Measurements from ENCODE around the gene ACTN1.
"Not testable (repeated sequence)": the region's sequence is repeated elsewhere in the genome, so short reads cannot be mapped to it uniquely, and the experiment has no call there.

Gene ACTN1

DNA sequence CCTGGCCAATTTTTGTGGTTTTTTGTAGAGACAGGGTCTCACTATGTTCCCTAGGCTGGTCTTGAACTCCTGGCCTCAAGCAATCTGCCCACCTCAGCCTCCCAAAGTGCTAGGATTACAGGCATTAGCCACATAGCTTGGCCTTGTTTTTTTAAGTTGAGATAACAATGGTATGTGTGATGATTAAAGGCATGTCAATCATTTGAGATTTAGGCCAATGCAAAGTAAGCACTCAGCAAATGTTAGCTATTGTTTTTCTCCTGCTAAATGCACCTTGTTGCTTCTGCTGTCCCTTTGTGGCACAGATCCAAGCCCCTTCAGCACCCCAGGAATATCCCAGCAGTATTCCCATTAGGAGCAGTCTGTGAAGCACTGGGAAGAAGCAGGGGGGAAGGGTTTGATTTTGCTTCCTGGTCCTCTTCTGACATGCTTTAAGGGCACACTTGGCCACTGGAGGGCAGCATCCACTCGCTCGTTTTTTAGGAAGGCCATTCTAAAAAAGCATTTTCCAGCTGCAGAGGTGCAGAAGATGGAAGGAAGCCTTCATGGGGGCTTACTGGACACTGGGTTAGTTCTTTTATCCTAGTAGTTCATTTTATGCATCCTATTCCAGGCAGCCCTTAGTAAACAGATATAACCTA, 116.0 kb downstream of the ACTN1 start:
- DNase-seq (ENCODE audit: low read depth) = peak; percentile 85

DNA sequence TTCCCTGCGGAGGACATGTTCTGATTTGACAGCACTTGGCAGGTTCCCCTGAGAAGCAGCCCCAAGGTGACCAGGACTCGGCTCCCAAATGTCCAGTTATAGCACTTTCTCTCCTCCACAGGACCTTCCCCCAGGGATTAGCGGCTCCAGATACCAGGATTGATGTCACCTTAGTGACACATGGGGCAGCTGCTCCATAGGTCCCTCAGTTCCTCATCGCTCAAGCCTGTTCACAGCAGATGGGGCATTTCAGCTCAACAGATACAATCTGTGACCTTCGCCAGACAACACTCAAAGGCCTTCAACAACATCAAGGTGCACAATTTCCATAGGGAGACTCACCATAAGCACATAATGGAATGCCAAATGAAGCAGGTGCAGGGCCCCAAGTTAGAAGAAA, 118.3 kb downstream of the ACTN1 start:
- no peak for DNase-seq (ENCODE audit: low read depth)

DNA sequence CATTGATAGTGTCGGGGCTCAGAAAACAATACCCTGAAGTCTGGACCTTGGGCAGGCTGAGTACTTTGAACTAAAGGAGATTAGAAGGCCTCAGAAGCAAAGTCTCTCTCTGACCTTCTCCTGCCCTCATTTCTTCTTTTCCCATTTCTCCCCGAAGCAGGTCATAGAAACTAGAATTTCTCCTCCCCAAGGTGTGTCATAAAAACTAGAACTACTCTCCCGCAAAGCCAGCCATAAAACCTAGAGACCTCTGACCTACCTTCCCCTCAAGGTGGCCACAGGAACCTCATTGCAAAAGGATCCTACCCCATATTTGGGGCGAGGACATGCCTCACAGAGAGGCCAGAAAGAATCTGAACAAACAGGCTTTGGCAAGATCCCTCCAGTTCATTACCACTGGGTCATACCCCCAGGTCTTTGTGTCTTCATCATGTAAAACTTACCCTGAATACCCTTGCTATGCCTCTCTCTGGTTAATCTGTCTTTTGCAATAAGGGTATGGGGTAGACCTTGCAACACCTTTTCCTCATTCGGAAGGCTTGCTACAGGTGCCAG, 121.5 kb downstream of the ACTN1 start:
- no peak for DNase-seq (ENCODE audit: low read depth)

DNA sequence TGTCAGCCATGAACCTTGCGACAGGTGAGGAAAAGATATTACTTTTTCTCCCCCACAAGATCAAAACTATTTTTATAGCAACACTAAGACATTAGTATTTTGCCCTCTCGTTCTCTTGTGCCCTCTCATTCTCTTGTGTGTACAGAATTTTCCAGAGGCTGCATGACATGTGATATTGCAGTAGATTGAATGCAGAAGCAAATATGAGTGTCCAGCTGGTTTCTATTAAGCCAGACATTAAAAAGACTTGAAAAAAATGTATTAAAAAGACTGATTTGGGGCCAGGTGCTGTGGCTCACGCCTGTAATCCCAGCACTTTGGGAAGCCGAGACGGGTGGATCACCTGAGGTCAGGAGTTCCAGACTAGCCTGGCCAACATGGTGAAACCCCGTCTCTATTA, 122.5 kb downstream of the ACTN1 start:
- no peak for DNase-seq (ENCODE audit: low read depth)

DNA sequence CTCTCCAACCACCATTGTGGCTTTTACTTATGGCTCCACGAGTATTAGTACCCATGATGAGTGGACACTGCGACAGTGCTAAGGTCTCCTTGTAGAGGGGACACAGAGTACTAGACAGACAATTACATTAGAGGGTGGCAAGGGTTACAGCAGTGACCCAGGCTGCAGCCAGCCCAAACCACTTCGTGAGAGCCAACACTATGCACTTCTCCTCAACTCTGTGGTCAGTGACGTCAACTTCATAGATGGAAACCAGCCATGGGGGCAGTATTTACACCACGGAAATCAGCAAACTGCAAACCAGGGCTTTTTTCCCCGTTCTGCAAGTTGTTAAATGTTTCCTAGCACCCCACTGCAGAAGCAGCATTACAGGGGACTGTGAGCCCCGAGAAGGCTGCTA, 124.7 kb downstream of the ACTN1 start:
- DNase-seq (ENCODE audit: low read depth) = no peak

DNA sequence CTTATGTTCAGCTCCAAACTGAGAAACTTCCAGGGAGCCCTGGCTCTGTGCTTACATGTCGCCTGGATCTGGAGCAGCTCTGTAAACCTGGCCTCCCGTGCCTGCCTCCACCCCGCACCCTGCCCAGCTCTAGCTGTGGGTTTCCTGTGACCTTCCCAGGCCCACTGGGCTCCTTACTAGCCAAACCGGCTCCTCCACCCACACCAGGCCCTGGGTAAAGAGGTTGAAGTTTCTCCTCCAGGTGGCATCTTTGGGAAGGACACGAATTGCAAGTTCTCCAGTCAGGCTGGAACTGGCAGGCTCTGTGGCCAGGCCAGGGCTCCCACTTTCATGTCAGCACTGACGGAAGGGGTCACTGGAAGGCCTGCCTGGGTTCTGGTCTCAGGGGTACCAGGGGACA, 125.4 kb downstream of the ACTN1 start:
- no peak for DNase-seq (ENCODE audit: low read depth)

DNA sequence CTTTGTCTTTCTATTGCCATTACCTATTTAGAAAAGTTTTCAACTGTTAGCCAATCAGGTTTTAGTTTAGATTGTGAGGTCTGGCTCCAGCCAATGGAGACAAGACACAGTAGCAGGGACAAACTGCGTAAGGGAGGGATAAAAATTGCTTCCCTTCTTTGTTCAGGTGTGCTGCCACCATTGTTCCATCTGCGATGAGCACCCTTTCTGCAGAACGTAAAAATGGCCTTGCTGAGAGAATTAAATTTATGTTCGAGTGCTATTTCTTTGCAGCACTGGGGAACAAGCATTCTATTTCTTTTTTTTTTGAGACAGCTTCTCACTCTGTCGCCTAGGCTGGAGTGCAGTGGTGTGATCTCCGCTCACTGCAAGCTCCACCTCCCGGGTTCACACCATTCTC, 126.6 kb downstream of the ACTN1 start:
- not testable (repeated sequence) for DNase-seq (ENCODE audit: low read depth)

DNA sequence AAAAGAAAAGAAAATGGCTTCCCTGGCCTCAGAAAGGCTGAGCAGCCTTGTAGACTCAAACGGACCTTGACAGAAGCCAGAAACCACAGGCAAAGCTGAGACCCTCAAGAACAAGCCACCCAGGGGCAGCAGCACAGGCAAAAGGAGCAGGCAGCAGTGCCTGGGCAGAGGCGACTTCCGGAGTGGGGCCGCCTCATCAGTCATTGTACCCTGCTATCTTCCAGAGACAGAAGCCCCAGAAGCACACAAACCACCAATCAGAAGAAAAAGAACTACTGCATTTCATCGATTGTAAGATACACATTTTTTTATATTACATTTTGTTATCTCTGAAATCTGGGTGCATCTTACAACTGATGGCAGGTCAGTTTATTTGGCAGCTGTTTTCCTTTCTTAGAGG, 128.0 kb downstream of the ACTN1 start:
- DNase-seq (ENCODE audit: low read depth) = no peak

DNA sequence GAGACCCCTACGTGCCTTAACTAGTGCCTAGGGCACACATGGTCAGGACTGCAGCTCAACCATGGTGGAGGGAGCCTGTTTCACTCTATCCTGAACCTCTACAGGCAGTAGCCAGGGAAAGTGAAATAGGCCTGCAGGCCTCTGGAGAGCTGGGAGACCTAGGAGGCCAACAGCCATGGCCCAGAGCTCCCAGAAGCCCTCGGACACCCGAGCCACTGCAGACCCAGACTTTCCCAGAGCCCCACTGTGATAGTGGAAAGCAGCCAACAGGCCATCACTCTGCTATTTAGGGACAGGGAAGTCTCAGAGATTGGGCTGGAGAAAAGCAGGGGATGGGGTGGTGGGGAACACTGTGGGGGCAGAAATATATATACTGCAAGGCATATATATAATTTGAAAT, 129.7 kb downstream of the ACTN1 start:
- DNase-seq (ENCODE audit: low read depth) = no peak

DNA sequence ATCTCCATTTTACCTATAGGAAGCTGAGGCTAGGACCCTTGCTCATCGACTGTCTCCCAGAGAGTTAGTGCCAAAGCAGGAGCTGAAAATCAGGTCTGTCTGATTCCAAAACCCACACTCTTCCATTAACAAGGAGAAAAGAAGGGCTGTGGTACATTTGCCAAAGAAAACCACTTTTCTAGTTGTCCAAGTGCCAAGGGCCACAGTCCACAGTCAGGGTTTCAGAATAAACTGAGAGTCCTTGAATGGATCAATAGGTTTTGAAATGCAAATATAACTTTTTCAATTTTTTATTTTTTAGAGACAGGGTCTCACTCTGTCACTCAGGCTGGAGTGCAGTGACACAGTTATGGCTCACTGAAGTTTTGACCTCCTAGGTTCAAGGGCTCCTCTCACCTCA, 130.8 kb downstream of the ACTN1 start:
- no peak for DNase-seq (ENCODE audit: low read depth)

DNA sequence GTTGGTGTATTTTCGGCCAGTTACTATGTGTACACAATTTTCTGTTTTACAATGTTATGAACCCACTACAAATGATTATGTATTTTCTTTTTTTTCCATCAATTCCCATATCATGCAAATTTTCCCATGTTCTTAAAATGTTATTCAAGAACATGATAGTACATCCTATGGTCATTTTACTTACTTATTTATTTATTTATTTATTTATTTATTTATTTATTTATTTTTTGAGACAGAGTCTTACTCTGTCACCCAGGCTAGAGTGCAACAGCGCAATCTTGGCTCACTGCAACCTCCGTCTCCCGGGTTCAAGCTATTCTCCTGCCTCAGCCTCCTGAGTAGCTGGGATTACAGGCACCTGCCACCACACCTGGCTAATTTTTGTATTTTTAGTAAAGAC, 131.5 kb downstream of the ACTN1 start:
- not testable (repeated sequence) for DNase-seq (ENCODE audit: low read depth)

DNA sequence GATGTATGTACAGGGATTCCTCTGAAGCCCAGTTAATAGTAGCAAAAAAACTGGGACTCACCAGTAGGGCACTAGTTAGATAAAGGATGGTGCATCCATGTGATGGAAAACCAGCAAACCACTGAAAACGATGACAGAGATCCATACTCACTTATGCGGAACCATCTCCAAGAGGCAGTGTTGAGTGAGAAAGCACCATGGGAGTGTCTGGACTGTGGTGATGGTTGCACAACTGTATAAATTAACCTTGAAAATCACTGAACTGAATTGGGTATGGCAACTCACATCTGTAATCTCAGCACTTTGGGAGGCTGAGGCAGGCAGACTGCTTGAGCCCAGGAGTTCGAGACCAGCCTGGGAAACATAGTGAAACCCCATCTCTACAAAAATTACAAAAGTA, 132.6 kb downstream of the ACTN1 start:
- no peak for DNase-seq (ENCODE audit: low read depth)

DNA sequence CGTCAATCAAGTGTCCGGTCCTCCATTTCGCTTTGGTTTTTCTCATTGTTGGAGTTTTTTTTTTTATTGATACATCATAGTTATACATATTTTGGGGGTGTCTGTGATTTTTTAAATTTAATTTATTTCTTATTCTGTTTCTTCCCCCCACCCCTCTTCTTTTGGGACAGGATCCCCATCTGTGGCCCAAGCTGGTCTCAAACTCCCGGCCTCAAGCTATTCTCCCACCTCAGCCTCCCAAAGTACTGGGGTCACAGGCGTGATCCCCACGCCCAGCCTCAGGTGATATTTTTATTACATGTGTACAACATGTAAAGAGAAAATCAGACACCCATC, 134.9 kb downstream of the ACTN1 start:
- no peak for DNase-seq (ENCODE audit: low read depth)

DNA sequence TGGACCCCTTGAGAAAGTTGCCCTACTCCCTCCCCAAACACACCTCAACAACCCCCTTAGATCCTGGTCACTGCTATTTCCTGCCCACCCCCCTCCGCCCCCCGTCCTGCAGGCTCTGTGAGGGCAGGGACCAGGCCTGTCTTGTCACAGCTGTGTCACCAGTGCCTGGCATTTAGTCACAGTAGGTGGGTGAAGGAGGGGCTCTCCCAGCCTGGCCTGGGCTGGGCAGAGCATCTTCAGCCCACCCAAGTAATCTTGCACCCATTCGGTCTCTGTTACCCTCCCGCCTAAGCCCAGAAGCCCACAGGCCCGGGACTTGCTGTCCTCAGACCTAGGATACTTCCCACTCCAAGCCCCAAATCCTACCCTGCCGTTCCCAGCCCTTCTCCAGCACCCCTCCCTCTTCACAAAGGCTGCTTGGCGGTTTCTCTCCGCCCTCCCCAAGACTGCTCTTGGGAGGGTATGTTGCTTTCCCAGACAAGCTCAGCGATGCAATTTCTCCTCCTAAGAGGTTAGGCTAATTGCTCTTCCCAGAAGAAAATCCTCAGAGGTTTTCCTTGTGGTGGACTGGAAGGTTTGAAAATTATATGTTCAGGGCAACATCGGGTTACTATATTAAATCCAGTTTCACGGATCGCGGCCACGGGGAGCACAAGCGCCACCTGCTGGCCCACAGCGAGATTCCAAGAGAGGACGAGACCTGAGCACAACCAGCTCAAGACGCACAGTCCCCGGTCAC, 135.5 kb downstream of the ACTN1 start:
- peak; percentile 71 for DNase-seq (ENCODE audit: low read depth)

DNA sequence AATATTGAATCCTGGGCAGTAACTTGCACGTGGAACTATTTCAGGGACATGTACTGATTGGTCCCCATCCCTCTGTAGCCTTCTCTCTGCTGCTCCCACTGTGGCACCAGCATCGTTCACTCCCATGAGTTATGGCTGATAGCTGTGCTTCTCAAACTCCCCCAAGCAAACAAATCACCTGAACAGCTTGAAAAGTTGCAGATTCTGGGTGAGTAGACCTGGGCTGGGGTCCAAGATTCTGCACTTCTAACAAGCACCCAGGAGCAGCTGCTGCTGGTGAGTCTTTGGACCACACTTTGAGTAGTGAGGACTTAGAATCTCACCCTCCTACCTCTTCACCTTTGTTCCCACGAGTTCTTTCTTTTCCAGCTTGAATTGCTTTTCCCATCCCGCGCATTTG, 136.8 kb downstream of the ACTN1 start:
- no peak for DNase-seq (ENCODE audit: low read depth)

DNA sequence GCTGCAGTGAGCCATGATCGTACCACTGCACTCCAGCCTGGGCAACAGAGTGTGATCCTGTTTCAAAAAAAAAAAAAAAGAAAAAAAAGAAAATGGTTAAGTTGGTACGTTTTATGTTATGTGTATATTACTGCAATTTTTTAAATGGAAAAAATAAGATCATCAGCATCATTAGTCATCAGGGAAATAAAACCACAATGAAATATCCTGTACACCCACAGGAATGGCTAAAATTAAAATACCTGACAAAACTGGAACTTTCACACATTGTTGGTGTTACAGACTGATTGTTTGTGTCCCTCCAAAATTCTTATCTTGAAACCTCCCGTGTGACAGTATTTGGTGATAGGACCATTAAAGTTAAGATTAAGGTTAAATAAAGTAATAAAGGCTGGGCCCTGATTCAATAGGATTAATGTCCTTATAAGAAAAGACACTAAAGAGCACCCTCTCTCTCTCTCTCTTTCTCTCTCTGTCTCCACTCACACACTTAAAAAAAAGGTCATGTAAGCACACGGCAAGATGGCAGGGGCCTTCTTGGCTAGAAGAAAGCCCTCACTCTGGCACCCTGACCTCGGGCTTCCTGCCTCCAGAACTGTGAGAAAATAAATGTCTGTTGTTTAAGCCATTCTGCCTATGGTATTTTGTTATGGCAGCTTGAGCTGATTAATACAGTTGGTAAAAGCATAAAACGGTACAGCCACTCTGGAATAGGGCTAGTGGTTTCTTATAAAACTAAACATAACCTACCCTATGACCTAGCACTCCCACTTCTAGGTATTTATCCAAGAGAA, 137.9 kb downstream of the ACTN1 start:
- DNase-seq (ENCODE audit: low read depth) = peak; percentile 32

DNA sequence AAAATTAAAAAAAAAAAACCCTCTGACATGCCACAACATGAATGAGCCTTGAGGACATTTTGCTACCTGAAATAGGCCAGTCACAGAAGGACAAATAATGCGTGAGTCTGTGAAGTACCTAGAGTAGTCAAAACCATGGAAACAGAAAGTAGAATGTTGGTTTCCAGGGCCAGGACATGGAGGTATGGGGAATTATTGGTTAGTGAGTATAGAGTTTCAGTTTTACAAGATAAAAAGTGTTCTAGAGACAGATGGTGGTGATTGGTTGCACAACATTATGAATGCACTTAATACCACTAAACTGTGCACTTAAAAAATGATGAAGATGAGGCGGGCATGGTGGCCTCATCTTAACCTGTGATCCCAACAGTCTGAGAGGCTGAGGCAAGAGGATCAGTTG, 138.6 kb downstream of the ACTN1 start:
- DNase-seq (ENCODE audit: low read depth) = no peak

DNA sequence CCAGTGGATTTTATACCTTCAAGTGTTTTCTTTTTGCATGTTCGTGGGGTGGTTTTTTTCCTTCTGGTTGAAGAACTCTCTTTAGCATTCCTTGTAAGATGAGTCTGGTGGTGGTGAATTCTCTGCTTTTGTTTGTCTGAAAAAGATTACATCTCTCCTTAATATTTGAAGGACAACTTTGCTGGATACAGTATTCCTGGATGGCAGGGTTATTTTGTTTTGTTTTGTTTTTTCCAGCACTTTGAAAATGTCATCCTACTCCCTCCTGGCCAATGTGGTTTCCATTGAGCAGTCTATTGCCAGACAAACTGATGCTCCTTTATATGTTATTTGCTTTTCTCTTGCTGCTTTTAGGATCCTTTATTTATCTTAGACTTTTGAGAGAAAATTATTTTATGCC, 143.0 kb downstream of the ACTN1 start:
- DNase-seq (ENCODE audit: low read depth) = no peak

DNA sequence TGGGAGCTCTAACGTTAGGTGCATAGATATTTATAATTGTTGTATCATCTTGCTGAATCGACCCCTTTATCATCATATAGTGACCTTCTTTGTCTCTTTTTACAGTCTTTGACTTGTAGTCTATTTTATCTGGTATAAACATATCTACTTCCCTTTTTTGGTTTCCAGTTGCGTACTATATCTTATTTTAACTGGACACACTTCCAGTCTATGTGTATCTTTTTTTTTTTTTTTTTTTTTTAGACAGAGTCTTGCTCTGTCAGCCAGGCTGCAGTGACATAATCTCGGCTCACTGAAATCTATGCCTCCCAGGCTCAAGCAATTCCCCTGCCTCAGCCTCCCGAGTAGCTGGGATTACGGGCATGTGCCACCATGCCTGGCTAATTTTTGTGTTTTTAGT, 144.3 kb downstream of the ACTN1 start:
- DNase-seq (ENCODE audit: low read depth) = no peak

DNA sequence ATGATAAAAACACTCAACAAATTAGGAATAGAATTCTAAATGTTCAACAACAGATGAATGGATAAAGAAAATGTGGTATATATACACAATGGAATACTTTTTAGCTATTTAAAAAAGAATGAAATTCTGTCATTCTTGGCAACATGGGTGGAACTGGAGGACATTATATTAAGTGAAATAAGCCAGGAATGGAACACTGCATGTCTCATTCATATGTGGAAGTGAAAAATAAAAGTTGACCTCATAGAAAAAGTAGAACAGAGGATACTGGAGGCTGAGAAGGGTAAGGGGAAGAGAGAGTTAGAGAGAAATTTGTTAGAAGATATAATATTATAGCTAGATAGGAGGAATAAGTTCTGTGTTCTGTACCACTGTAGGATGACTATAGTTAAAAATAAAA, 150.4 kb downstream of the ACTN1 start:
- DNase-seq (ENCODE audit: low read depth) = no peak

DNA sequence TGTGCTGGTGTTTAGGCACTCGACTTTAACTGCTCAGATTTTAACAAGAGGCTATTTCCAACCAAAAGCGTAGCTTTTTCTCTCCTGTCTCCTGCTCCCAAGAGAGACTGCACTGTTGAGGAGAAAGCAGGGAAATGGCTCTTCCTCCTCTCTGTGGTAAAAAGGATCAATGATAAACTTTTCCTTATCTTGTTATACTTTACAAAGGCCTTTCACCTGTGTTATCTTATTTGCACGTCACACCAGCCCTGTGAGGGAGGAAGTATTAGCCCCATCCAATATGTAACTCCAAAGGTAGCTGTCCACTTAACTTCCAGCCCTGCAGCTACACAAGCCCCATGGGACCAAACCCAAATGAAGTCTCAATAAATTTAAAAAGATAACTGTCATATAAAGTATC, 153.4 kb downstream of the ACTN1 start:
- no peak for DNase-seq (ENCODE audit: low read depth)

DNA sequence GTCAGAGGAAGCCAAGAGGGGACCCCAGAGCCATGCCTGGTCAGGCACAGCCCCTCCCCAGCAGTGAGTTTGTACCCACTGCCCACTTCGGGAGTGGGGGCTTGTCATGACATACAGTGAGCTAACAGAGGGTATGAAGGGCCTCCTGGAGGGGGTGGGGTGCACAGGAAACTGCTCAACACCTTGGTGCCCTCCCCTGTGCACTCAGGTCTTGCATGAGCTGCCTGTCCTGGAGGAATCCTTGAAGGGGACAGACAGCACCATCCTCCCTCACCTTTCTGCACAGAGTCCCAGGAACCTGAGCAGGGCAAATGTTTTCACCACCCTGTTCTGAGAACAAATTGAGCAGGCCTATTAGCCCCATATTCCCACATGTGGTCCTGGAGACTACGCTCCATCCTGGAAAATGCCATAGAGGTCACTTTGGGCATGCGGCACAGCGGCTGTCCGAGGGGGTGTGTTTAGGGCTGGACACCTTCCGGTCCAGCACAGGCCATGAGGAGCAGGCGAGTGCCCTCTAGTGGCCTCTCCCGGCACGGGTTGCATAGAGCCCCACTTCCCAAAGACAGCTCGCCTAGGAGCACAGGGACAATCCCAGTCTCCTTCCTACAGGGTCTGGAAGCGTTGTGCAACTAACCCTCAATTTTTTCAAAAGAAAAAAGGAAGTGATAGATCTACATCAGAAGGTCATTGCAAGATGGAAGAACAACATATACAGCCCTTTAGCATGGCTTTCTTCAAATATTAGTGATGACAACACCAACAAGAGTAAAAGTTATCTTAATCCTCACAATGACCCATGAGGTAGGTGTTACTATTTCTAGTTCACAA, 154.4 kb downstream of the ACTN1 start:
- peak; percentile 86 for DNase-seq (ENCODE audit: low read depth)

Measured in ELR (cell line).